ENCODE results near the gene KCNC1. TPM values are rescaled to one million over a fixed set of nuclear protein-coding genes. Genes with fewer than 3 reads are reported as not detected.

KCNC1 gene
- total RNA-seq, 4 donors from 2014 or later, result 0.14 TPM; not detected in 3

DNA sequence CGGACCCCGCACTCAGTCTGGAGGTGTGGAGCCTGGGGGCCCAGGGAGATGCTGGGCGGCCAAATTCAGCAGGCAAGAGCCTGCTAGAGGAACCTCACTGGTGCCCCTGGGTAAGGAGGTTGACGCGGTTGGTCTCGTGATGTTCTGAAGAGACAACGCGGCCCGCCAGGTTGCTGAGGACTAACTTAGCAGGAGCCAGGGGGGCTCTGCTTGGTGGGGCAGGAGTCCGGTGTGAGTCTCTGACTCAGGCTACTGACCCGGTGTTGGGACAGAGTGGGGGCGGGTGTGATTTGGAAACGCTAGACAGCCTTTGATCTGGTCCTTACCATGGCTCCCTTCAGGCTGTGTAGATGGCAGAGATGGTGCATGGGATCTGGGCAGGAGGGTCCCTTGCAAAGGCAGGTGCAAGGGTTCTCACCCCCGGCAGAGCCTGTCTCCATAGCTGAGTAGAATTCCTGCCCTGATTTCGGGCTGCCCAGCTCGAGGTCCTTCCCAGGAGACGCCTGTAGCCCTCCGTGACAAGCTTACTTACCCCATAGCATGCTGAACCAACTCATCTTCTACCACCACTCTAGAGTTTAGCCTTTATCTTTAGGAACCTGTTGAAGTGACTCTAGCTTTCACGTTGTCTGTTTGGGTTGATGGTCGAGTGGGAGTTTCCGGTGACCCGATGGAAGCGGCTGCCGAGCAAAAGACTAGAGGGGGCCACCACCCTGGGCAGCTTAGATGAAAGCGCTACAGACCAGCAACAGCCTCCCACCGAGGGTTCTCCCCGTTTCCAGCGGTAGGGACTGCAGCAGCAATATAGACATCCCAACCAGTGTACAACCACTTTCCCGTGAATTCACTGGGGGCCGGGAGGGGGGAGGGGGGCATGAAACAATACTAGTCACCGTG lies 38.4 kb downstream of the KCNC1 start:
- no peak overlapping the region for H3K27ac ChIP-seq
- H3K4me1 ChIP-seq, result peaks cover 3 to 13% (median 10%) of the 10 kb centered on the region in 4 donors
- intact Hi-C loops (cut with DNase I; ENCODE audit: low total_unique reads), result no loop called here
- DNase-seq, result no peak
- H3K36me3 ChIP-seq, result no peaks in the 10 kb centered on the region
- no peaks in the 10 kb centered on the region for H3K9me3 ChIP-seq
- no peak overlapping the region for H3K4me3 ChIP-seq
- H3K27me3 ChIP-seq, result no peaks in the 10 kb centered on the region
- in situ Hi-C loops (cut with MboI; ENCODE audit: low pct_ligation_motif_present in 1 of 4, low pct_unique_long_range_greater_than_20kb in 1 of 4, low sequenced_read_pairs in 3 of 4), result no loop called here
- TF ChIP-seq EP300 (IDR thresholded peaks at IDR 0.05; ENCODE audit: low read depth) (no peak), POLR2A (IDR thresholded peaks at IDR 0.05) (no peak), POLR2AphosphoS5 (IDR thresholded peaks at IDR 0.05) (no peak)
- TF ChIP-seq, protein P1, sequence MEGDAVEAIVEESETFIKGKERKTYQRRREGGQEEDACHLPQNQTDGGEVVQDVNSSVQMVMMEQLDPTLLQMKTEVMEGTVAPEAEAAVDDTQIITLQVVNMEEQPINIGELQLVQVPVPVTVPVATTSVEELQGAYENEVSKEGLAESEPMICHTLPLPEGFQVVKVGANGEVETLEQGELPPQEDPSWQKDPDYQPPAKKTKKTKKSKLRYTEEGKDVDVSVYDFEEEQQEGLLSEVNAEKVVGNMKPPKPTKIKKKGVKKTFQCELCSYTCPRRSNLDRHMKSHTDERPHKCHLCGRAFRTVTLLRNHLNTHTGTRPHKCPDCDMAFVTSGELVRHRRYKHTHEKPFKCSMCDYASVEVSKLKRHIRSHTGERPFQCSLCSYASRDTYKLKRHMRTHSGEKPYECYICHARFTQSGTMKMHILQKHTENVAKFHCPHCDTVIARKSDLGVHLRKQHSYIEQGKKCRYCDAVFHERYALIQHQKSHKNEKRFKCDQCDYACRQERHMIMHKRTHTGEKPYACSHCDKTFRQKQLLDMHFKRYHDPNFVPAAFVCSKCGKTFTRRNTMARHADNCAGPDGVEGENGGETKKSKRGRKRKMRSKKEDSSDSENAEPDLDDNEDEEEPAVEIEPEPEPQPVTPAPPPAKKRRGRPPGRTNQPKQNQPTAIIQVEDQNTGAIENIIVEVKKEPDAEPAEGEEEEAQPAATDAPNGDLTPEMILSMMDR (IDR thresholded peaks at IDR 0.05), result no peak
- 90% methylated on average over 31 of the region's 31 CpGs; no CpG with 5 or more reads in 1 of the 2 donors for WGBS, 2 donors (ENCODE audit: low coverage in 1 of 2)

DNA sequence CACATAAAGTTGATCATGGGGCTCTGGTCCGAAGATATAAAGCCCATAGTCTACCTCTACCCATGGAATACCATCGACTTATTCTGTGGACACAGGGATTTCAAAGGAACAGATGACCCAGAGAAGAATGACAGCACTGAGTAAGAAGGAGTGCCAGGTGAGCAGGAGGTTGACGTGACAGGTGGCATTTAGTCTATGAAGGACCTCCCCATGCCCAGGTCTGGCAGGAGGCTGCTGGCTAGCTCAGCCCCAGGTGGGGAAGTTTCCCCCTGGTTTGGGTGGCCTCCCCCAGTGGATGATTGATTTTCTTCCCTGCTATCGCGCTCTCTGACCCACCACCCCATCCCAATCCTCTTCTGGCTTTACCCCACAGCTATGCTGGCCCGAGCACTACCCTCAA lies 39.1 kb downstream of the KCNC1 start:
- in situ Hi-C loops (cut with MboI; ENCODE audit: low pct_ligation_motif_present in 1 of 4, low pct_unique_long_range_greater_than_20kb in 1 of 4, low sequenced_read_pairs in 3 of 4) (no loop called here), intact Hi-C loops (cut with DNase I; ENCODE audit: low total_unique reads) (no loop called here)
- Histone ChIP-seq H3K36me3 (no peaks in the 10 kb centered on the region), H3K4me3 (no peak overlapping the region), H3K27me3 (no peaks in the 10 kb centered on the region), H3K9me3 (no peaks in the 10 kb centered on the region), H3K4me1 (peaks cover 3 to 13% (median 10%) of the 10 kb centered on the region in 4 donors), H3K27ac (no peak overlapping the region)
- no peak for DNase-seq
- WGBS, 2 donors (ENCODE audit: low coverage in 1 of 2), result 96% methylated on average over 6 of the region's 6 CpGs; no CpG with 5 or more reads in 1 of the 2 donors
- TF ChIP-seq, protein P1 (IDR thresholded peaks at IDR 0.05), result no peak

DNA sequence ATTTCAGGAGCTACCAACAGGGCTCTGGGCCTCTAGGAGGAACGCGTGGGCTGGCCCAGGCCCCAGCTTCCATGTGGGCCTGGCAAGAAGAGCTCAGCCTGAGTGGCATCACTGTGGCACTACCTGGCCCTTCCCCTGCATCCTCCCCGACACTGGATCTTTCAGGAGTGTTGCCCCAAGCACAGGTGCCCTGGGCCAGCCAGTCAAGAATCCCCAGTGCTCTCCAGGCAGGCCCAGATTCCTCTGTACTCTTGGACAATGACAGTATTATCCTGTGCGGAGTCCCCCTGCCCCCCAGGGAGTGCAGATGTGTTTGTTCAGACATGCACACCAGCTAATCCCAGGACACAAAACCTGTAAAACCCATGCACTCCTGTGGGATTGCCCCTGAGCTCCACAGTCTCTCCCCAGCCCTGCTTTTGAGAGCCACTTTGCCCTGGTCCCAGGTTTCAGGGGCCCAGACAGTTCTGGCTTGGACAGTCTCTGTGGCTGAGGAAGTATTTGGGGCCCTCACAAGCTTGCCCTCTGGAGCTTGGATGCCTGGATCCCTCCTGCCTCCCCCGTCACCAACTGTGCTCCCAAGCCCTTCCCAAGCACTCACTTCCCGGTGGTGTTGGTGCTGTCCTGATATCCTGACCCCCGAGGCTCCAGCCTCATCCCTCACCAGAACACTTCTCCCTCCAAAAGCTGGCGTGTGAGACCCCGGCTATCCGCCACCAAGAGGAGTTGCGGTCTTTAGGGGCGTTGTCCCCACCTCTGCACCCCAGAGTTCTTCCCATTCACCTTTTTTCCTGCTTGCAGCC lies 39.9 kb downstream of the KCNC1 start:
- TF ChIP-seq POLR2A (IDR thresholded peaks at IDR 0.05) (no peak), POLR2AphosphoS5 (IDR thresholded peaks at IDR 0.05) (no peak), EP300 (IDR thresholded peaks at IDR 0.05; ENCODE audit: low read depth) (no peak)
- TF ChIP-seq, protein P1 (IDR thresholded peaks at IDR 0.05), result no peak
- intact Hi-C loops (cut with DNase I; ENCODE audit: low total_unique reads) (no loop called here), in situ Hi-C loops (cut with MboI; ENCODE audit: low pct_ligation_motif_present in 1 of 4, low pct_unique_long_range_greater_than_20kb in 1 of 4, low sequenced_read_pairs in 3 of 4) (no loop called here)
- Histone ChIP-seq H3K4me1 (peaks cover 3 to 13% (median 10%) of the 10 kb centered on the region in 4 donors), H3K27ac (no peak overlapping the region), H3K36me3 (no peaks in the 10 kb centered on the region), H3K4me3 (no peak overlapping the region), H3K27me3 (no peaks in the 10 kb centered on the region), H3K9me3 (no peaks in the 10 kb centered on the region)
- DNase-seq, result no peak
- 89% methylated on average over 11 of the region's 12 CpGs; no CpG with 5 or more reads in 1 of the 2 donors for WGBS, 2 donors (ENCODE audit: low coverage in 1 of 2)

DNA sequence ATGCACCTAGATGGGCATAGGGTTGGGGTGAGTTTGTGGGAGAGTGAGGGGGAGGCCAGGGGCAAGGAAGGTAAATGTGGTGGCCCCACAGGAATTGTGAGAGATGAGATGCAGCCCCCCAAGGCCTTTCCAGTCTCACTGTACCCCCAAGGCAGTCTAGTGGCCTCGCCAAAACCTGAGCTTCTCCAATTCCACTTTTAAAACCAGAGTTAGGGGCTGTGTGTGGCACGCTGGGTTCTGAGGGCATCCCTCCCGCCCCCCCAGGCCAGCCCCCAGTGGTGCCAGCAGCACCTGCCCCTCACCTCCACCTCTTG lies 40.4 kb downstream of the KCNC1 start:
- no peak overlapping the region for H3K4me3 ChIP-seq
- WGBS, 2 donors (ENCODE audit: low coverage in 1 of 2), result 77% methylated on average over 3 of the region's 3 CpGs; no CpG with 5 or more reads in 1 of the 2 donors
- no peak overlapping the region for H3K27ac ChIP-seq
- H3K36me3 ChIP-seq, result no peaks in the 10 kb centered on the region
- in situ Hi-C loops (cut with MboI; ENCODE audit: low pct_ligation_motif_present in 1 of 4, low pct_unique_long_range_greater_than_20kb in 1 of 4, low sequenced_read_pairs in 3 of 4) (no loop called here), intact Hi-C loops (cut with DNase I; ENCODE audit: low total_unique reads) (no loop called here)
- no peak for TF ChIP-seq POLR2A (IDR thresholded peaks at IDR 0.05)
- TF ChIP-seq EP300 (IDR thresholded peaks at IDR 0.05; ENCODE audit: low read depth), result no peak
- no peak for TF ChIP-seq POLR2AphosphoS5 (IDR thresholded peaks at IDR 0.05)
- TF ChIP-seq, protein P1 (IDR thresholded peaks at IDR 0.05), result no peak
- DNase-seq, result no peak
- no peaks in the 10 kb centered on the region for H3K27me3 ChIP-seq
- H3K4me1 ChIP-seq, result peaks cover 3 to 9% (median 8%) of the 10 kb centered on the region in 4 donors
- H3K9me3 ChIP-seq, result no peaks in the 10 kb centered on the region
